Stimulated activated CD4-positive, alpha-beta T cell treated with anti-CD3 and anti-CD28 coated beads, Interleukin-4, amount 100 ng/mL, for 48 hours (primary cell): ENCODE results near the gene CHD2.
"Not testable (repeated sequence)": the region's sequence is repeated elsewhere in the genome, so short reads cannot be mapped to it uniquely, and the experiment has no call there.

Experiments used
- DNase-seq, 2 donors: peaks; one replicate each; pipeline ENCODE4 v3.0.0-alpha.2; 2020; ENCODE audit warnings: low read depth in 2 of 2

The CHD2 gene

DNA sequence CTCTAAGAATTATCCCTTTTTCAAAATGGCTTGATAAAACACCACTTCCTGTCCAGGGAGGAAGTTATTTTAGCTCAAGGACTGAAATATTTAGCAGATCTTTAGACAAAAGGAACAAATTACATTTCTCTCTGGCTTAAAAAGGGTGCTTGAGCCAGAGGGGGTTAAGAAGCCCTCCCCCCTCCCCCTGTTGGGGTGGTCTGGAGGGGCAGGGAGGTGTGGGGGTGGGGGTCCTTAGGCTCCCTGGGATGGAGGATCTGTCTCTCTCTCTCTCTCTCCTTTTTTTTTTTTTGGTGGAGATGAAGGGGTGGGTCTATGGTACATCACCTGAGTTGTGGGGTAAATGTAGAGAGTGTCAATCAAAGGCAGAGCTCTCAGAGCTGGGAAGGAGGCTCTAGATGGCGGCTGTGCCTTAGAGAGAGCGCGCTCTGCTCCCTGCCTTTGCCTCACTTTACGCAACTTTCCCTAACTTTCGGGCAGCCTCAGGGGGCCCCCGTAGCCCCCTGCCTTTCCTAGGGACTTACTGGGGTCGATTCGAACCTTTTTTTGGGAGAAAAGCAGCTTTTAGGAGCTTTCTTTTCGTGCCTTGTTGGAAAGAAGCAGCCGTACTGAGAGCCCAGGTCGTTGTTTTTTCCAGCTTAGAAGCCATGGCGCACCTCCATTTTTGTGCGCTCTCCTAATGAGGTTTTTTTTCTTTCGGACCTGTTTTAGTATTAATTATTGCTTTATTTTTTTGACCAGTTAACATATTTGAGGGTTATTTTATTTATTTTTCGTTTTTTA, at the start of gene CHD2:
TSS of gene CHD2 (plus strand) at position 377 of the 783 bp plus-strand sequence. CDS start 914 bp downstream, outside the sequence.
- DNase-seq: peak; percentile 42 to 58

DNA sequence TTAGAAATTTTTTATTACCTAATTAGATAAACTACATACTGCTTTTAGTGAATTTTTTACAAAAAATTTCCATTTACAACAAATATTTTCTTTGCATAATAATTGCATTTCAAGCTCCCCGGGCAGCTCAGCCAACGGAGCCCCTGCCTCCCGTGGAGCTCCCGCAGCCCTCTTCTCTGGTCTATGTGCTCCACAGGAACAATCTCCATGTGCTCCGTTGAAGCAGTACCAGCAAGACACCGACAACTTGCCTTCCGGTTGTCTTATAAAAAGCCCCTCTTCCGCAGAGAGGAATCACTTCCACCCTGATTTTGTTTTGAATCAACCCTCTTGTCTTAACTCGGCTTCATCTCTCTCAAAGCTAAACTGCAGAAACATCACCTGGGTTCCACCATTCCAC, 46.9 kb upstream of the CHD2 start:
- DNase-seq: no peak

DNA sequence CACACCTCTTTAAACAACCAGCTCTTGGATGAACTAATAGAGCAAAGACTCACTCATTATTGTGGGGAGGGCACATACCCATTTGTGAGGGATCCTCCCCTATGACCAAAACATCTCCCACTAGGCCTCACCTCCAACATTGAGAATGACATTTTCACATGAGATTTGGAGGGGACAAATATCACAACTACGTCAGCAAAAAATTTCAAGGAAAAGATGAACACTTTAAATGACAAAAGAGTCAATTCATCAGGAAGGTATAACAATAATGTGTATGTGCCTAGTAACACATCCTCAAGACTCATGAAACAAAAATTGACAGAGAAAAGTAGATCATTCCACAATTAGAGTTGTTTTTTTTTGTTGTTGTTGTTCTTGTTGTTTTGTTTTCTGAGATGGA, 38.4 kb upstream of the CHD2 start:
- no peak for DNase-seq

DNA sequence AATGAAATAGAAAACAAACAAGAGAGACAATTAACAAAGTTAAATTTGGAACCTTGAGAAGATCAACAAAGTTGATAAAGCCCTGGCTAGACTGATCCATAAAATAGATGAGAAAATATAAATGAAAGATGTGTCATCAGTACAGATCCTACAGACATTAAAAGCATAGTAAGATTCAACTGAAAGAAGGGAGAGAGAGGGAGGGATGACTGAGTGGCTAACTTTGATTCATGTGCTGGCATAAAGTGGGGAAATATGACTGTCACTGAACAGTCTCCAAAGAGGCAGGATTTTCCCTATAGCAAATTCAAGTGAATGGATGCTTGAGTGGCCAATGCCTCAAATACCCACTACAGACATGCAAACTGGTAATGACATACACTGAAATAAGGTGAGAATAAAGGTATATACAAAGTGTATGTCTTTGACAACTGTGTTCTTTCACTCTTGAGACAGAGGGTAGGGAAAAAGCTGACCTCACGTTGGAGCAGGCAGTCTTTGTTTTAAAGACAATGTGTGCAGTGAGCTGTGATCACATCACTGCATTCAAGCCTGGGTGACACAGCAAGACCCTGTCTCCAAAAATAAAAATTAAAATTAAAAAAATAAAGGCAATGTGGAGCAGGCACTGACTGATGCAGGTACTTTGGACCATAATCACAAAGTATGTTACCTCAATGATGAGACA, 35.9 kb upstream of the CHD2 start:
- DNase-seq: no peak

DNA sequence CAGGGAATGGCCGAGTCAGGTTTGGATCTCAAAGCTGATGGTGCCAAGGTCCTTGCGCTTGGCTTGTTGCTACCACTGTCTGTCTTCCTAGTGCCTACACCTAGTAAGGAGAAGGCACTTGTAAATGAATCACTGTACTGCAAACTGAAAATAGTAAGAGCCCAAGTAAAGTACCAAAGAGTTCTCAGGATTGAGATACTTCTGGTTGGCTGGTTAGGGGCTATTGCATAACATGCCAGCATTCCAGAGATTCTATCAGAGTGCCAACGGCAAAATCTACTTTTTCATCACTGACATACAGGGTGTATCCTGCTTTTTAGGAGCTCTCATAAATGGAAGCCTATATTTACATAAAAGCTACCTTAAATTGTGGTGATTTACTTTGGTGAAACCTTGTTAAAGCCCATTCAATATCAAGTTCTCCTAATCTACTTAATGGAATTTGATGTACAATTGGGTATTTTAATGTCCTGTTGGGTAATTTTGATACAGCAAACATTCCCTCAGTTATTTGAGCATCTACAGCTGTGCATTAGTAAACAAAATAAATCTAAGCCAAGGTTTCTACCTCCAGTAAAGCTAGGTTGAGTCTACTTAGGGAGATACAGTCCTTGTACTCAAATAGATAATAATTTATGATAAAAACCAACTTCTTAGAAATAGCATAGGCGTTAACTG, 30.7 kb upstream of the CHD2 start:
- DNase-seq: no peak

DNA sequence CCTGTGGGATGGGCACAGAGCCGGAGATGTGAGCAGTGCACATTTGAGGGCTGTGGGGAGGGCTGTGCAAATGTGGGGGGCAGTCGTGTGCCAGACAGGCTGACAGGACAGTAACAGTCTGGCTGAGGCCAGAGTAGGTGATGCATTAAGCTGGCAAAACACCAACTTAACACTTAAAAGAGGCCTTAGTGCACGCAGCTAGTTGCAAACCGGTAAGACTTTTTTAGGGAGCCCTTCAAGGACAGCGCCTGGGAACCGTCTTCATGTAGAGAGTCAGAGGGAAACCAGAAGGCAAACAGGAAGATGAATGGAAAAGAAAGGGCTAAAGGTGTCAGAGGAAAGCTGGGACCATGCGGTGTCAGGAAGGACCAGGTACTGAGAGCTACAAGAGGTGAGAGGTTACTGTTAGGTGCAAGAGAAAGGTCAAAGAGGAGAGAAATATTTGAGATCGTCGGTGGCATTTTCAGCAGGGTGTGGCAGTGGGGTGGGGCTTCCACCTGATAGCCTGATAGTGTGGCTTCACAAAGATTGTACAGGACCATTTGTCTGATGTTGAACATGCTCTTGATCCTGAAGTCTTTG, 30.0 kb upstream of the CHD2 start:
- no peak for DNase-seq

DNA sequence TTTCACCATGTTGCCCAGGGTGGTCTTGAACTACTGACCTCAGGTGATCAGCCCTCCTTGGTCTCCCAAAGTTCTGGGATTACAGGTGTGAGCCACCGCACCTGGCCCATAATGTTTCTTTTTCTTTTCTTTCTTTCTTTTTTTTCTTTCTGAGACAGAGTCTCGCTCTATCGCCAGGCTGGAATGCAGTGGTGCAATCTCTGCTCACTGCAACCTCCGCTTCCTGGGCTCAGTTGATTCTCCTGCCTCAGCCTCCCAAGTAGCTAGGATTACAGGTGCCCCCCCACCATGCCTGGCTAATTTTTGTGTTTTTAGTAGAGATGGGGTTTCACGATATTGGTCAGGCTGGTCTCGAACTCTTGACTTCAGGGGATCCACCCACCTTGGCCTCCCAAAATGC, 27.2 kb upstream of the CHD2 start:
- not testable (repeated sequence) for DNase-seq

DNA sequence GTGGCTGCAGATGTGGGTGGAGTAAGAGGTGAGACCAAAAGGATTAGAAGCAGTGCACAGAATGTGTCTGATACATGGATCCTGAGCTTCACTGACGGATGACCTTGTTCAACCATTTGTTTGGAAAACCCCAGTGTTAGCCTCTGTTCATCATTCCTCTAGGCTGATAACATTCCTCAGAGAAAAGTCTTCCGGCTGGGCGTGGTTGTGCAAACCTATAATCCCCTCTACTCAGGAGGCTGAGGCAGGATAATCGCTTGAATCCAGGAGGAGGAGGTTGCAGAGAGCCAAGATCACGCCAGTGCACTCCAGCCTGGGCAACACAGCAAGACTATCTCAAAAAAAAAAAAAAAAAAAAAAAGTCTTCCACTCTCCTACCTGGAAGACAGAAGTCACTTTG, 23.1 kb upstream of the CHD2 start:
- no peak for DNase-seq

DNA sequence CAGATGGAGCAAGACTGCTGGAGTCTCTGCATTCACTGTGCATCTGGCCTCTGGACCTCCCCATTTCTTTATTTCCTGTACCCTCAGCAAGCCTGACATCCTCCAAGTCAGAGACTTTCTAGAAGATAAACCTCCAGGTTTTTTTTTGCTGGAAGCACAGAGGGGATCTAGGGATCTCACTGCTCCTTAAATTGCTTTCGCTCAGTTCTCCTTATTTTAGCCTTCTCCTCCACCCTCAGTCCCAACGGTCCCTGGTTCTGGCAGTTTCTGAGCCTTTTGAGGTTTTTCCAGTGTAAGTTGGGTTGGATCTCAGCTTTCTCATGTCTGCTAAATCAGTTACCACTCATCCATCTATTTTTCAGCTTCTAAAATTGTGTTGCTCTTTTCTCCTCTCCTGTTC, 22.7 kb upstream of the CHD2 start:
- DNase-seq: no peak

DNA sequence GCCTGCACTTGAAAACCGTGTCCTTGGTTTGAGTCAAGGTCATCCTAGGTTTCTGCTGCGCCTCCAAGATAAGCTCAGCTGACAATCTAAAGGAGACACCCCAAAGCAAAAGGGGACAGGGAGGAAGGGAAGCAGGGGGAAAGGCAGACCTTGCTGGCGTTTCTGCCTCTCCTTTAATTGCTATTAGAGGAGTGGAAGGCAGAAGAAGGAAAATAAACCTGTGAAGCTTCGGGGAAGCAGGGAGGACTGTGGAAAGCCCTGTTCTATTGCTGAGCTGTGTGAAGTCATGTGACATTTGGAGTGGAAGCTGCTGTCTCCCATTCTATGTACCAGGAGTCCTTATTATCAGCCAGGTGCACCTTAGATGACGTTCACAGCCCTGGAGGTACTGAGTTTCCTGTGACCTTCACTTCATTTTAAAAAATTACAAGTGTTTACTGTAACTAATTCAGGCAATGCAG, 21.5 kb upstream of the CHD2 start:
- DNase-seq: no peak

DNA sequence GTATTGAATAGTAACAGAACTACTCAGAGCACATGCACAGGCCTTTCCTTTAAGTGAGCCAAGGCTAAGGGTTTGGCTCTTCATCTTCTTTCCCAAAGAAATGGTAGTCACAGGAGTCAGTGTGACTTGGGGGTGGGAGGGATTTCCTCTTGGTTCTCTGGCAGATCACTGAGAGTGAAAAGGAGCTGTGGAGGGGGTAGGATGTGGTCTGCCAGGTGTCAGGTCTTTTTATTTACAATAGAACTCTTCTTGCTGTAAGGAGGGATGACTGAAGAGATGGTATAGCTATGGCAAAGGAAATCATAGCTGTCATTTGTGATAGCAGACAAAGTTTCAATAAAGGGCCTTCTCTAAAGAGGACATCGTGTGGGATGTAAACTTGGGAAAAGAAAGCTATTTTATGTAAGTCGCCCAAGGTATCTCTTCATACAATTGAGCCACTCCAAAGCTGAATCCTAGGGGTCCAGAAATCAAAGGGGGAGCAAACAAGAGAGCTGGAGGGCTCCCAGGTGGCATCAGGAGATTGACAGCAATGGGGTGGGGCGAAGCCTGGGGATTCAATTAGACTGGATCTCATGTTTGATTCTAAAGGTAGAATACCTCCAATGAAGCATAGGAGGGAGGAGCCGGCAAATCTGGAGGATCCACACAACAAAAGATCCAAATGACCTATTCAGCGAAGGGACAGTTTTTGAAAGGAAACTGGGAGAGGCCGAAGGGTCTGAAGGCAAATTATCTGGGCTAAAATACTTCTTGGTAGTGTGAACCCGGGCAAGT, 20.0 kb upstream of the CHD2 start:
- no peak for DNase-seq

DNA sequence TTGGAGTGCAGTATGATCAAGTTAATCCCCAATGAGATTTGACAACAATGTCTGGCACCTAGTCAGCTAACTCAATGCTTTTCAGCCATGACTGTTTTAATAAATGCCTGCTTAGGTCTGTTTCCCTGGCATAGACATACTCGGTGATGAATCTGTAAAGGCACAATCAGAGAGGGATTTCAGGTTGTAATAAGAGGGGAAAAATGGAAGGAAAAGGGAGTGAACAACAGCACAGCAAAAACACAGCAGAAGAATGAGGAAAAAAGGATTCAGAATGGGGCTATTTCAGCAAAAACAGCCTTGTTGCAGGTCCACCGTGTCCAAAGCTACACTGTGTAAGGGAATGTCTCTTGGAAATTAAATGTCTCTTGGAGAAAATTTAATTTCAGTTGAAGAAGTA, 19.3 kb upstream of the CHD2 start:
- no peak for DNase-seq

DNA sequence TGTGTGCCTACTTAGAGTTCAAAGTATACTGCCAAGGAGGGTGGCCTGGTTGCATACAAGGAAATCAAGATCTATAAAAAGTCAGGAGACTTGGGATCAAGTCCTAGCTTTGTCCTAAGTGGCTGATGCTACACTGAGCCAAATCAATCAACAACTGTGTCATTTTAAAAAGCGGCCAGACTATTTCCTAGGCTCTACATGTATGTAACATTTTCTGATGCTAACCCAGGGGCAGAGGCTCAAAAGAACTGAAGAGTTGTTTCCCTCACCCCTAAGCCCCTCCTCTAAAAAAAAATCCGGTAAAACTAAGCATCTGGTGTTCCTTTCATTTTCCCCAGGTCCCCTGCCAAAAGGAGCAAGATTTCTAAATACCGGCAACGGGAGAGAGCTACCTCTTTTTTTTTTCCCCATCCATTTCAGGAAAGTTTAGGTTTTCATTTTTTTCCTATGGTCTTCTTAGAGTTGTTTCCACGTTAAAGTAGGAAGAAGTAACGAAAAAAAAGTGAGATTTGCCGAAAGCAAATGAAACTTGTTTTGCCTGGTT, 18.8 kb upstream of the CHD2 start:
- no peak for DNase-seq

DNA sequence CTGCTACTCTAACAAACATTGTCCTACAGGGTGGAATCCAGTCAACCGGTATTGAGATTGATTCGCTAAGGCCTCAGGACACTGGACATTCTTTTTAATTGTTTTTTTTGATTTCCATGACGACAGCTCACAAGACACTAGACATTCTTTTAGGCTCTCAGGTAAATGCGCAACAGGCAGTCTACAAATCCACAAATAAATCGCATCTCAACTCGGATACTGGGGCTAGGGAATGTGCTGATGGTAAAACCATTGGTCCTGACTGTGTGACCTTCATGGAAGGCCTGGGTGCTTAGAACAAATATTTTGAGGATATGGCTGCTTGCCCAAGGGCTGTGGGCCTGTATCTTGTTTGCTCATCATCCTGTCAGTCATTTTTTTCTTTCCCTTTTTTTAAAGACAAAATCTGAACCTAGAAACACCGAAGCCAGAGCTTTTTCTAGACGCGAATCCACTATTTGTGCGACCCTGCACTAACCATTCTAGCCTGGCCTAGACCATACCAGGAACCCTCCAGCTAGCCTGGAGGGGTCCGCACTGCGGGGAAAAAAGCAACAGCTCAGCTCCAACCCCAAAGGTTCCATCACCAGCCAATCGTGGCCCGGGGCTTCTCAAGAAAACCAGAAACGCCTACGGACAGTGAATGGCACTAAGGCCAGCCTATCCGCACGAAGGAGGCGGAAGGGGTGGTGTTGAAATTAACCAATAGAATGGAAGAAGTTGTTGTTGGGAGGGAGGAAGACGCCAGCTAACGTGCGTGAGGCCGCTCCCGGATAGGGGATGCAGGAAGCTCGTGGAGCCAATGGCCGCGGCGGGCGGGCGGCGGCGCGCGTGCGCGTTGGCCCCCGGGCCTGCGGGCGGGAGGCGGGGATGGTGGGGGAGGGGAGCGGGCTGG, 18.1 kb upstream of the CHD2 start:
- DNase-seq: peak; percentile 97

DNA sequence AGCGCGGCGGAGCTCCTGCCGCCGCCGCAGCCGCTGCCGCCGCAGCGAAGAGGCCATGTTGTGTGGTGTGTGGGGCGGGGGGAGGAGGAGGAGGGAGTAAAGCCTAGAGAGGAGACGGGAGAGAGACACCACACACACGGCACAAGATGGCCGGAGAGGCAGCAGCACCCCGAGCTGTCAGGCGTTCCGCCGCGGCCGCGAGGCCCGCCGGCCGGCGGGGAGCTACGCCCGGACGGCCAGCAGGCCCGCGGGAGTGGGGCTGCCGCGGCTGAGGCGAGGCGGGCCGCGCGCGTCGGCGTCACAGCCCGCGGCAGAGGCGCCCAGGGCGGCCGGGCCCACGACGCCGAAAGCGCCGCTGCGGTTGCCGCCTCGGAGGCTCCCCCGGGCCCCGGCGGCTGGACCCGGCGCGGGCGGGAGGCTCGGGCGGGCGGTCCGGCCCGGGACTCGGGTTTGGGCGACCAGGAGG, 17.4 kb upstream of the CHD2 start:
- DNase-seq: no peak

DNA sequence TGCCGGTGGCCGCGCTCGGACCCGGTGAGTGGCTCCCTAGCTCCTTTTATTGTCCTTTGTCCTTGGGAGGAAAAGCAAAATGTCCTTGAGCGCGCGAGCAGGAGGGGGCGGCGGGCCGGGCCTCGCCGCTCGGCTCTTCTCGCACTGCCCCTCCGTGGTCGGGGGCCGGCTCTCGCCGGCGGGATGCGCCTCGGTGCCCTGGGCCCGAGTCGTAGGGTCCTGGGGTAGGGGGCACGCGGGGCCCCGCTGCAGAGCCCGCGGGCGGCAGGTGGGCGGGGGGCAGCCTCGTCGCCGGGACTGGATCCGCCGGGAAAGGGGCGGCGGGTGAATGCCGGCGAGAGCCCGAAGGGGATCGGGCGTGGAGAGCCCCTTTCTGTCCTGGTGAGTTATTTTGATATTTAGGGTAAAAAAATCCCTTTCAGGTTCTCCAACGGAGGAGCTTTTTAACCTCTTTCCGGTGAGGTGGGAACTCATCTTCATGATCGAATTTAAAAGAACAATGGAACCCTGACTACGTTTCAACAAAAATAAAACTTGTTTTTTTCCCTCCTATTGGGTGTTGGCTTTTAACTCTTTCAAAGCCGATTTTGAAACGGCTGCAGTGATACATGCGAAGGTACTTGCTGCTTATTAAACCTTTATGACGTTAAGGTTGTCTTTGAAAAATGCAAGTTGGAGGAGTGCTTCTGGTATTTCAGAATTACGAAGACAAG, 16.8 kb upstream of the CHD2 start:
- peak in 1 of 2 donors; percentile 24 for DNase-seq

DNA sequence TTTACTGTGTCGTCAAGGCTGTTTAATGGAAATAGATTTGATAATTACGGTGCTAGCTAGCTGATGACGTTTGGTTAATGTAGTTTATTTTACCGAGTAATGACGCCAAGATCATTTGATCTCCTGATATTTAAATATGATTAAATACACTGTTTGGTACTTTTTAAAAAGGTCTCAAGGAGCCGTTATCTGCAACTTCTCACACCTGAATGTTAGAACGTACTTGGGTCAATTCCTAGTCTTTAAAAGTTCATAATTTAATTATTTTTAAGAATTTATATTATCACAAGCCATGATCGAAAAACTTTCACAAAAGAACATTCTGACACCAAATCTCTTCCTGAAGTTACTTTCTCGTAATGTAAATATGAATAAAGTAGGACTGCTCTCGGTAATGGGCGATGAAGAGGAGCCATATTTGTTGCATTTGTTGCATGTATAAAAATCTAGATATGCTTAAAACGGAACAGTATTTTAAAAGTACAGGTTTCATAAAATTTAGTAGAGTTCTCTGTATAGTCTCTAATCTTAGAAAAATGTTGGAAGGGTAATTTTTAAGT, 16.2 kb upstream of the CHD2 start:
- DNase-seq: no peak

DNA sequence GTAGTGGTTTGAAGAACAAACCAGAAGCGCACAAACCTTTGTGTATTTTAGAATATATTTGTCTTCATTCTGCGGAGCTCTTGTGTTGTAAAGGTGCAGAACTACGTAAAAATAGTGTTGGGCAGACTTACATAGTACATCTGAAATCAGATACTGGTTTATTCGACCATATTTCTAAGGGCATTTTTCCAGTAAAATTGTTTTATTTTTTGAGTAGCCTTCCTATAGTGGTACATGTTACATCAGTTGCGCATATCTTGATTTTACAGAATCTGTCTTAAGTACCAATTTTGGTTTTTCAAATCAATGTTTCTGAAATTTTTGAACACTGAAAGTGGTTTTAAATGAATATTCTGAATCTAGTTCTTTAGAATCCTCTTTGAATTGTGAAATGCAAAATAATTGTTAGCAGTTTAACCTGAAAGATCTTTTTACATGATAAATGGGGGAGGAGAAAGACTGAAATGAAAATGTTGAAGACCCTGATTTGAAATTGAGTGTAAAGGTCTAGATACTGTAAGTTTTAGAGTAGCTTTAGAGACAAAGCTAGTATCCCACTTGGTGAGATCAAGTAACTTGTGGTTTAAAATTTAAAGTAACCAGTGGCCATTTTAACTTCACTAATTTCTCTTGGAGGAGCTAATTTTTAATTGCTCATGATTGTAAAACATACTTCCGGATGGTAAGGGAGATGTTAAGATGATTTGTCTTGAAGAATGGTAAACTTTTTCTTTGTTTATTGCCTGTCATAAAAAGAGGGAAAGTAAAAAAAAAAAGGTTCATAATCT, 15.5 kb upstream of the CHD2 start:
- DNase-seq: no peak
